IPS DF 4.7 (cell line): ENCODE data around the gene TAPBP.

ENCODE experiments used
- DNase-seq: peaks from one replicate; pipeline ENCODE4 v3.0.0-alpha.2; 2013; ENCODE audit warnings: low spot score; ENCODE audit errors: extremely low read depth

TAPBP gene

GRCh38 chr6:33320315-33321181 lies 6.7 kb upstream of the TAPBP start:
- DNase-seq: no peak

GRCh38 chr6:33319939-33320314 lies 6.0 kb upstream of the TAPBP start:
- no peak for DNase-seq

- DNase-seq: no peak
Observed at GRCh38 chr6:33318426-33319073, 4.7 kb upstream of the TAPBP start.

- DNase-seq: peak; percentile 98
Observed at GRCh38 chr6:33317669-33318425, 4.0 kb upstream of the TAPBP start, which contains the start of gene ZBTB22. TSS of gene ZBTB22 (minus strand) at chr6:33317744. CDS start at chr6:33316916, 828 bp downstream.

- no peak for DNase-seq
Observed at GRCh38 chr6:33317419-33317668, 3.5 kb upstream of the TAPBP start.

- DNase-seq: no peak
Observed at GRCh38 chr6:33316603-33317418, 2.9 kb upstream of the TAPBP start.

GRCh38 chr6:33315793-33316602 lies 2.1 kb upstream of the TAPBP start:
- no peak for DNase-seq

GRCh38 chr6:33314943-33315792 lies 1.3 kb upstream of the TAPBP start:
- no peak for DNase-seq

GRCh38 chr6:33314515-33314942 lies 651 bp upstream of the TAPBP start:
- no peak for DNase-seq

- no peak for DNase-seq
Observed at GRCh38 chr6:33313105-33313708, 671 bp downstream of the TAPBP start.

- no peak for DNase-seq
Observed at GRCh38 chr6:33312361-33313104, 1.3 kb downstream of the TAPBP start.

- DNase-seq: no peak
Observed at GRCh38 chr6:33306356-33306755, 7.5 kb downstream of the TAPBP start.

- DNase-seq: no peak
Observed at GRCh38 chr6:33305052-33305451, 8.8 kb downstream of the TAPBP start.

GRCh38 chr6:33304216-33304615 lies 9.7 kb downstream of the TAPBP start:
- DNase-seq: no peak

GRCh38 chr6:33301877-33302276 lies 12.0 kb downstream of the TAPBP start:
- no peak for DNase-seq

GRCh38 chr6:33299237-33299944 lies 14.5 kb downstream of the TAPBP start:
- DNase-seq: no peak

- no peak for DNase-seq
Observed at GRCh38 chr6:33298773-33299236, 15.1 kb downstream of the TAPBP start, which contains the start of gene RGL2. TSS of gene RGL2 (minus strand) at chr6:33298942. CDS start at chr6:33298610, 332 bp downstream.
